OCI-LY1 (cell line): ENCODE results near the gene CDH4.

Source experiments
- EZH2 ChIP-seq: fragments of 200-600 bp; sonication (generic), shearing (Covaris generic); IDR thresholded peaks from 2 replicates; pipeline ENCODE4 v1.8.0; 2017; ENCODE audit warnings: borderline replicate concordance, mixed run types, mild to moderate bottlenecking, antibody characterized with exemption, low read length, moderate library complexity, mixed read lengths
- TF ChIP-seq, protein P1 (sequence below): fragments of 200-600 bp; sonication (generic), shearing (Covaris generic); IDR thresholded peaks from 2 replicates; pipeline ENCODE4 v1.5.1; 2017; ENCODE audit warnings: mild to moderate bottlenecking, antibody characterized with exemption, low read length, moderate library complexity, mixed read lengths

- TF ChIP-seq, protein P1, sequence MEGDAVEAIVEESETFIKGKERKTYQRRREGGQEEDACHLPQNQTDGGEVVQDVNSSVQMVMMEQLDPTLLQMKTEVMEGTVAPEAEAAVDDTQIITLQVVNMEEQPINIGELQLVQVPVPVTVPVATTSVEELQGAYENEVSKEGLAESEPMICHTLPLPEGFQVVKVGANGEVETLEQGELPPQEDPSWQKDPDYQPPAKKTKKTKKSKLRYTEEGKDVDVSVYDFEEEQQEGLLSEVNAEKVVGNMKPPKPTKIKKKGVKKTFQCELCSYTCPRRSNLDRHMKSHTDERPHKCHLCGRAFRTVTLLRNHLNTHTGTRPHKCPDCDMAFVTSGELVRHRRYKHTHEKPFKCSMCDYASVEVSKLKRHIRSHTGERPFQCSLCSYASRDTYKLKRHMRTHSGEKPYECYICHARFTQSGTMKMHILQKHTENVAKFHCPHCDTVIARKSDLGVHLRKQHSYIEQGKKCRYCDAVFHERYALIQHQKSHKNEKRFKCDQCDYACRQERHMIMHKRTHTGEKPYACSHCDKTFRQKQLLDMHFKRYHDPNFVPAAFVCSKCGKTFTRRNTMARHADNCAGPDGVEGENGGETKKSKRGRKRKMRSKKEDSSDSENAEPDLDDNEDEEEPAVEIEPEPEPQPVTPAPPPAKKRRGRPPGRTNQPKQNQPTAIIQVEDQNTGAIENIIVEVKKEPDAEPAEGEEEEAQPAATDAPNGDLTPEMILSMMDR: no peak
- no peak for TF ChIP-seq EZH2
These were observed 10.5 kb downstream of the CDH4 start for GRCh38 chr20:61262514-61262913.
